GM19468 (cell line): ENCODE measurements around the gene FNDC1.
"Not testable (repeated sequence)": the region's sequence is repeated elsewhere in the genome, so short reads cannot be mapped to it uniquely, and the experiment has no call there.

ENCODE experiments used
- ATAC-seq: cut with Tn5 transposase; IDR thresholded peaks from one replicate; pipeline ENCODE4 v1.9.1; 2021; ENCODE audit warnings: mild to moderate bottlenecking, moderate library complexity, moderate number of reproducible peaks; ENCODE audit not compliant: unreplicated experiment; ENCODE audit errors: extremely low read depth

FNDC1 gene

GRCh38 chr6:159169193-159169555 is at the start of gene FNDC1:
Gene FNDC1, plus strand, starts transcription at chr6:159169400. Its CDS starts 197 bp downstream, at chr6:159169597.
- ATAC-seq = no peak

- ATAC-seq = no peak
These were observed 49.4 kb upstream of the FNDC1 start for GRCh38 chr6:159119791-159120190.

GRCh38 chr6:159121486-159121885 is 47.7 kb upstream of the FNDC1 start:
- ATAC-seq = no peak

- ATAC-seq = no peak
These were observed 46.7 kb upstream of the FNDC1 start for GRCh38 chr6:159122453-159122852.

GRCh38 chr6:159123831-159124230 is 45.4 kb upstream of the FNDC1 start:
- ATAC-seq = not testable (repeated sequence)

- ATAC-seq = no peak
These were observed 44.1 kb upstream of the FNDC1 start for GRCh38 chr6:159125014-159125609.

- no peak for ATAC-seq
These were observed 43.2 kb upstream of the FNDC1 start for GRCh38 chr6:159125951-159126352.

GRCh38 chr6:159126590-159126989 is 42.6 kb upstream of the FNDC1 start:
- ATAC-seq = no peak

GRCh38 chr6:159127701-159128100 is 41.5 kb upstream of the FNDC1 start:
- ATAC-seq = no peak

GRCh38 chr6:159128978-159129377 is 40.2 kb upstream of the FNDC1 start:
- ATAC-seq = no peak

GRCh38 chr6:159130846-159131245 is 38.4 kb upstream of the FNDC1 start:
- no peak for ATAC-seq

GRCh38 chr6:159131709-159132108 is 37.5 kb upstream of the FNDC1 start:
- no peak for ATAC-seq

- ATAC-seq = no peak
These were observed 36.5 kb upstream of the FNDC1 start for GRCh38 chr6:159132664-159133063.

GRCh38 chr6:159134701-159135364 is 34.4 kb upstream of the FNDC1 start:
- ATAC-seq = peak; percentile 62

GRCh38 chr6:159137676-159138075 is 31.5 kb upstream of the FNDC1 start:
- ATAC-seq = no peak

GRCh38 chr6:159142531-159142930 is 26.7 kb upstream of the FNDC1 start:
- no peak for ATAC-seq

- no peak for ATAC-seq
These were observed 20.6 kb upstream of the FNDC1 start for GRCh38 chr6:159148641-159149040.

GRCh38 chr6:159149641-159150040 is 19.6 kb upstream of the FNDC1 start:
- no peak for ATAC-seq

- no peak for ATAC-seq
These were observed 17.8 kb upstream of the FNDC1 start for GRCh38 chr6:159151266-159151855.

- no peak for ATAC-seq
These were observed 17.2 kb upstream of the FNDC1 start for GRCh38 chr6:159152041-159152440.

- ATAC-seq = no peak
These were observed 16.4 kb upstream of the FNDC1 start for GRCh38 chr6:159152782-159153181.

GRCh38 chr6:159155679-159156078 is 13.5 kb upstream of the FNDC1 start:
- ATAC-seq = no peak
